Gastrocnemius medialis (tissue), 4 donors: ENCODE data around the gene CAB39.

Experiments used
- CTCF ChIP-seq, 5 experiments: fragments of 450-650 bp in 3 of 5; fragments of 200-600 bp in 2 of 5; sonication (generic) in 2 of 5; IDR thresholded peaks in 4 of 5; conservative IDR thresholded peaks in 1 of 5; 1 replicate in 4 of 5; 2 replicates in 1 of 5; pipeline ENCODE4 v1.5.1; 2016 to 2019; ENCODE audit warnings: antibody characterized with exemption in 5 of 5, mild to moderate bottlenecking in 3 of 5, moderate library complexity in 3 of 5
- POLR2A ChIP-seq, 2 donors: fragments of 450-650 bp; IDR thresholded peaks; one replicate each; pipeline ENCODE4 v1.6.1; 2017; ENCODE audit warnings: antibody characterized with exemption in 2 of 2, mild to moderate bottlenecking in 2 of 2, moderate library complexity in 2 of 2

- TF ChIP-seq CTCF (IDR thresholded peaks at IDR 0.05 in 4 of 5, conservative IDR thresholded peaks at IDR 0.05 in 1 of 5) = no peak
- no peak for TF ChIP-seq POLR2A (IDR thresholded peaks at IDR 0.05)
Observed at GRCh38 chr2:230779126-230779525, 66.5 kb downstream of the CAB39 start.
